Femur (tissue), 1 donor: Measurements from ENCODE around the gene ZNF644.

Experiments
- DNase-seq: peaks from one replicate; pipeline ENCODE4 v3.0.0-alpha.2; 2017

ZNF644 gene

GRCh38 chr1:91020967-91021685 lies 709 bp downstream of the ZNF644 start:
- peak; percentile 91 for DNase-seq

- DNase-seq: no peak
Observed at GRCh38 chr1:91020486-91020885, 1.3 kb downstream of the ZNF644 start.

GRCh38 chr1:91018006-91018405 lies 3.8 kb downstream of the ZNF644 start:
- DNase-seq: no peak

- DNase-seq: no peak
Observed at GRCh38 chr1:91015794-91016550, 5.9 kb downstream of the ZNF644 start.

- DNase-seq: no peak
Observed at GRCh38 chr1:91015358-91015780, 6.5 kb downstream of the ZNF644 start.

GRCh38 chr1:91014475-91014874 lies 7.4 kb downstream of the ZNF644 start:
- DNase-seq: no peak

GRCh38 chr1:91013302-91013701 lies 8.5 kb downstream of the ZNF644 start:
- DNase-seq: no peak

GRCh38 chr1:91012196-91012595 lies 9.6 kb downstream of the ZNF644 start:
- DNase-seq: no peak

- DNase-seq: no peak
Observed at GRCh38 chr1:91011726-91012125, 10.1 kb downstream of the ZNF644 start.

- DNase-seq: no peak
Observed at GRCh38 chr1:91007827-91008226, 14.0 kb downstream of the ZNF644 start.

- DNase-seq: no peak
Observed at GRCh38 chr1:91007092-91007491, 14.7 kb downstream of the ZNF644 start.

- no peak for DNase-seq
Observed at GRCh38 chr1:91006113-91006908, 15.5 kb downstream of the ZNF644 start.

GRCh38 chr1:91005285-91005684 lies 16.6 kb downstream of the ZNF644 start:
- DNase-seq: no peak

GRCh38 chr1:91004145-91004544 lies 17.7 kb downstream of the ZNF644 start:
- no peak for DNase-seq

- no peak for DNase-seq
Observed at GRCh38 chr1:90996742-90997413, 25.0 kb downstream of the ZNF644 start.

- no peak for DNase-seq
Observed at GRCh38 chr1:90995311-90995894, 26.4 kb downstream of the ZNF644 start.

GRCh38 chr1:90994461-90994860 lies 27.4 kb downstream of the ZNF644 start:
- no peak for DNase-seq

- DNase-seq: no peak
Observed at GRCh38 chr1:90993245-90993644, 28.6 kb downstream of the ZNF644 start.

- no peak for DNase-seq
Observed at GRCh38 chr1:90990779-90991178, 31.1 kb downstream of the ZNF644 start.

- no peak for DNase-seq
Observed at GRCh38 chr1:90989990-90990389, 31.8 kb downstream of the ZNF644 start.

GRCh38 chr1:90989302-90989701 lies 32.5 kb downstream of the ZNF644 start:
- no peak for DNase-seq

- no peak for DNase-seq
Observed at GRCh38 chr1:90987841-90988240, 34.0 kb downstream of the ZNF644 start.

GRCh38 chr1:90986953-90987352 lies 34.9 kb downstream of the ZNF644 start:
- DNase-seq: no peak
